Calu3 (cell line): ENCODE measurements around the gene TOM1L2. TPM values are rescaled to one million over a fixed set of nuclear protein-coding genes. Genes with fewer than 3 reads are reported as not detected.

Experiments used
- BruUV-seq: library from RNA; stranded (reverse); fragments of 400-500 nt; replicated peaks from 2 replicates; lab custom pipeline; 2021; lab: Mats Ljungman, UMichigan
- CTCF ChIA-PET: fragments of 300-600 bp; sonication (Branson Sonifier 250); formaldehyde crosslinking; loops from one replicate; lab custom pipeline; 2022; ENCODE audit warnings: antibody characterized with exemption; lab: Charles Lee
- DNase-seq: peaks from one replicate; pipeline ENCODE4 v3.0.0; 2022
- H3K27ac Mint-ChIP-seq: one replicate; pipeline ENCODE4 v1.8.0; 2022; ENCODE audit warnings: mixed read lengths; ENCODE audit not compliant: unreplicated experiment
- H3K27me3 Mint-ChIP-seq: one replicate; pipeline ENCODE4 v1.8.0; 2022; ENCODE audit warnings: mixed read lengths; ENCODE audit not compliant: unreplicated experiment
- H3K36me3 Mint-ChIP-seq: one replicate; pipeline ENCODE4 v1.8.0; 2022; ENCODE audit warnings: mild to moderate bottlenecking, moderate library complexity, mixed read lengths; ENCODE audit not compliant: insufficient read depth, unreplicated experiment
- H3K4me1 Mint-ChIP-seq: one replicate; pipeline ENCODE4 v1.8.0; 2022; ENCODE audit warnings: mild to moderate bottlenecking, low read depth, mixed read lengths; ENCODE audit not compliant: unreplicated experiment
- H3K4me3 Mint-ChIP-seq: one replicate; pipeline ENCODE4 v1.8.0; 2022; ENCODE audit warnings: mild to moderate bottlenecking, low read depth, moderate library complexity, mixed read lengths; ENCODE audit not compliant: unreplicated experiment
- H3K9me3 Mint-ChIP-seq: one replicate; pipeline ENCODE4 v1.8.0; 2022; ENCODE audit warnings: low read depth, mixed read lengths; ENCODE audit not compliant: unreplicated experiment
- CTCF ChIP-seq: fragments of 200-600 bp; IDR thresholded peaks from one replicate; pipeline ENCODE4 v1.8.0; 2022; ENCODE audit warnings: antibody characterized with exemption; ENCODE audit not compliant: unreplicated experiment
- intact Hi-C: fragments of 100-400 bp; cut with micrococcal nuclease; formaldehyde crosslinking; loops from one replicate; pipeline ENCODE4 v1.10.0; 2022; ENCODE audit not compliant: unreplicated experiment
- total RNA-seq: library from RNA; stranded (reverse); gene quantifications from 2 replicates; pipeline ENCODE4 v1.2.3, GENCODE V29; 2022

Gene TOM1L2
- total RNA-seq, 1 experiment from 2014 or later = 20.1 TPM

- H3K4me1 Mint-ChIP-seq = peaks cover 6% of the 10 kb centered on the region
- no peak for DNase-seq
- no peak overlapping the region for H3K27ac Mint-ChIP-seq
- H3K36me3 Mint-ChIP-seq = peaks cover 12% of the 10 kb centered on the region
- TF ChIP-seq CTCF = no peak
- no peak overlapping the region for H3K4me3 Mint-ChIP-seq
- no TSS peak for BruUV-seq
- H3K27me3 Mint-ChIP-seq = no peaks in the 10 kb centered on the region
- CTCF ChIA-PET = no interaction called here
- no peaks in the 10 kb centered on the region for H3K9me3 Mint-ChIP-seq
- intact Hi-C loops = no loop called here
Measured at GRCh38 chr17:17846645-17847044, 125.6 kb downstream of the TOM1L2 start.

- CTCF ChIA-PET = no interaction called here
- peaks cover 12% of the 10 kb centered on the region for H3K36me3 Mint-ChIP-seq
- H3K27ac Mint-ChIP-seq = no peak overlapping the region
- BruUV-seq = no TSS peak
- TF ChIP-seq CTCF = no peak
- no peaks in the 10 kb centered on the region for H3K9me3 Mint-ChIP-seq
- peaks cover 10% of the 10 kb centered on the region for H3K4me1 Mint-ChIP-seq
- H3K27me3 Mint-ChIP-seq = no peaks in the 10 kb centered on the region
- intact Hi-C loops = no loop called here
- no peak for DNase-seq
- no peak overlapping the region for H3K4me3 Mint-ChIP-seq
Measured at GRCh38 chr17:17846003-17846402, 126.2 kb downstream of the TOM1L2 start.

GRCh38 chr17:17845046-17845775 lies 127.0 kb downstream of the TOM1L2 start:
- Mint-ChIP-seq H3K4me1 (peaks cover 14% of the 10 kb centered on the region), H3K9me3 (no peaks in the 10 kb centered on the region), H3K27me3 (no peaks in the 10 kb centered on the region), H3K4me3 (no peak overlapping the region), H3K27ac (no peak overlapping the region), H3K36me3 (peaks cover 12% of the 10 kb centered on the region)
- no TSS peak for BruUV-seq
- no peak for TF ChIP-seq CTCF
- intact Hi-C loops = no loop called here
- no peak for DNase-seq
- CTCF ChIA-PET = interaction anchor here (0.5 kb wide), 1 partner anchor 527 kb away, joined by 3 read pairs; no protein-coding TSS in a partner anchor

DNA sequence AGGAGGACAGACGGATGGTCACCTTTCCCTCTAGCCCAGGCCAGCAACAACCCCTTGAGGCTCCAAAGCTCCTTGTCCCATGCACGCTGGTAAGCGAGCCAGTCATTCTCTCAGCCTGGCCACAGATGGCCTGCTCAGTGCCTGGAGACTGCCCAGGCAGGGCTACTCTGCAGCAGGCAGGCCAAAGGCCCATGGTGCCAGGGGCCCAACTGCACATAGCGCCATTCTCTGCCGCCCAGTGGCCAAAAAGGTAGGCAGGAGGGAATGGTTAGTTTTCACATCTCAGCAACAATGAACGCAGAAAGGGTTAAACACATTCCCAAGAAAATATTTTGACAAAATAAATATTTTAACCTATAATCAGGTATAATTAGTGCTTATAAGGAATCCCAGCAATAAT lies 127.7 kb downstream of the TOM1L2 start:
- intact Hi-C loops = no loop called here
- DNase-seq = no peak
- H3K4me3 Mint-ChIP-seq = no peak overlapping the region
- no TSS peak for BruUV-seq
- H3K27me3 Mint-ChIP-seq = no peaks in the 10 kb centered on the region
- no peak for TF ChIP-seq CTCF
- H3K36me3 Mint-ChIP-seq = peaks cover 16% of the 10 kb centered on the region
- CTCF ChIA-PET = no interaction called here
- peaks cover 14% of the 10 kb centered on the region for H3K4me1 Mint-ChIP-seq
- no peaks in the 10 kb centered on the region for H3K9me3 Mint-ChIP-seq
- no peak overlapping the region for H3K27ac Mint-ChIP-seq
